Mucosa of gallbladder (tissue), 1 donor: Measurements from ENCODE around the gene FAIM. TPM values are rescaled to one million over a fixed set of nuclear protein-coding genes. Genes with fewer than 3 reads are reported as not detected.
"Not testable (repeated sequence)": the region's sequence is repeated elsewhere in the genome, so short reads cannot be mapped to it uniquely, and the experiment has no call there.

Experiments
- DNase-seq: peaks from one replicate; pipeline ENCODE4 v3.0.0-alpha.2; 2020; ENCODE audit warnings: low spot score
- total RNA-seq: library from RNA; stranded (reverse); gene quantifications from one replicate; pipeline ENCODE4 v1.2.1, GENCODE V29; 2021
- donor health status: DM: no; HTN: no; CAD: no.

The FAIM gene
- total RNA-seq, 1 donor from 2014 or later = 19.5 TPM

DNA sequence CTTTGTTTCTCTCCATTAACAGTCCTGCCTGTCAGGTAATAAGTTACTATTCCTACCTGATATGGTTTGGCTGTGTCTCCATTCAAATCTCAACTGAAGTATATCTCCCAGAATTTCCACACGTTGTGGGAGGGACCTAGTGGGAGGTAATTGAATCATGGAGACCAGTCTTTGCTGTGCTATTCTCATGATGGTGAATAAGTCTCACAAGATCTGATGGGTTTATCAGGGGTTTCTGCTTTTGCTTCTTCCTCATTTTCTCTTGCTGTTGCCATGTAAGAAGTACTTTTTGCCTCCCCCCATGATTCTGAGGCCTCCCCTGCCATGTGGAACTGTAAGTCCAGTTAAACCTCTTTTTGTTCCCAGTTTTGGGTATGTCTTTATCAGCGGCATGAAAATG, 6.9 kb upstream of the FAIM start:
- not testable (repeated sequence) for DNase-seq

DNA sequence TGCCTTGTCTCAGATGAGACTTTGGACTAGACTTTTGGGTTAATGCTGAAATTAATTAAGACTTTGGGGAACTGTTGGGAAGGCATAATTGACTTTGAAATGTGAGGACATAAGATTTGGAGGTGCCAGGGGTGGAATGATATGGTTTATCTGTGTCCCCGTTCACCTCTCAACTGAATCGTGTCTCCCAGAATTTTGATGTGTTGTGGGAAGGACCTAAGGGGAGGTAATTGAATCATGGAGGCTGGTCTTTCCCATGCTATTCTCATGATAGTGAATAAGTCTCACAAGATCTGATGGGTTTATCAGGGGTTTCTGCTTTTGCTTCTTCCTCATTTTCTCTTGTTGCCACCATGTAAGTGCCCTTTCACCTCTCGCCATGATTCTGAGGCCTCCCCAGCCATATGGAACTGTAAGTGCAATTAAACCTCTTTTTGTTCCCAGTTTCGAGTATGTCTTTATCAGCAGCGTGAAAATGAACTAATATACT, 4.4 kb upstream of the FAIM start:
- DNase-seq = not testable (repeated sequence)

DNA sequence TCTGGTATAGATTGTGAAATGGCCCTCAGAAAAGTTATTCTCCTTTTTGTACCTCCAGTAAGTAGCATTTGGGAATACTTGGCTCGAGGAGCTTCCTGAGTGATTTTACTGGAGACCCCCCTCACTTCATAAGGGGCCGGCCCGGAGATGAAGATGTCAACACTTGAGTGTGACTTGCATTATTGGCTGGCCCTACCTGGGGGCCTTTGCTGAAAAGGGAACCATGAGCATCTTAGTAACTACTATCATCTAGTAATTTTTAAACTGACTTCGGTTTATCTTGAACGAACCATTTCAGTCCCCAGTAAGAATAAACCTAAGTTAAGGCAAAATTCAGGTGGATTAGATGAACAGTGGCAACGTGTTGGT, 1.3 kb downstream of the FAIM start:
- DNase-seq = no peak

GRCh38 chr3:138615462-138615861, 6.9 kb downstream of the FAIM start:
- DNase-seq = no peak

DNA sequence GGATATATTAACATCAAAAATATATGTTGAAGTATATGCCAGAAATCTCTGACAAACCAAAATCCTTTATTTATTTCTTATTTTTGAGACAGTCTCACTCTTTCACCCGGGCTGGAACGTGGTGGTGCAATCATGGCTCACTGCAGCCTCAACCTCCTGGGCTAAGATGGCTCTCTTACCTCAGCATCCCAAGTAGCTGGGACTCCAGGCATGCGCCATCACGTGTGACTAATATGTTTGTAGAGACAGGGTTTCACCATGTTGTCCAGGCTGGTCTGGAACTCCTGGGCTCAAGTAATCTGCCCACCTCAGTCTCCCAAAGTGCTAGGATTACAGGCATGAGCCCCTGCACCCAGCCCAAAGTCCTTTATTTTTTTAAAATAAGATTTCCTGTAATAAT, 11.9 kb downstream of the FAIM start:
- no peak for DNase-seq

- no peak for DNase-seq
These were observed 15.9 kb downstream of the FAIM start for GRCh38 chr3:138624518-138624917.

GRCh38 chr3:138625707-138626365, 17.3 kb downstream of the FAIM start:
- no peak for DNase-seq

GRCh38 chr3:138629526-138629925, 21.0 kb downstream of the FAIM start:
- DNase-seq = no peak

DNA sequence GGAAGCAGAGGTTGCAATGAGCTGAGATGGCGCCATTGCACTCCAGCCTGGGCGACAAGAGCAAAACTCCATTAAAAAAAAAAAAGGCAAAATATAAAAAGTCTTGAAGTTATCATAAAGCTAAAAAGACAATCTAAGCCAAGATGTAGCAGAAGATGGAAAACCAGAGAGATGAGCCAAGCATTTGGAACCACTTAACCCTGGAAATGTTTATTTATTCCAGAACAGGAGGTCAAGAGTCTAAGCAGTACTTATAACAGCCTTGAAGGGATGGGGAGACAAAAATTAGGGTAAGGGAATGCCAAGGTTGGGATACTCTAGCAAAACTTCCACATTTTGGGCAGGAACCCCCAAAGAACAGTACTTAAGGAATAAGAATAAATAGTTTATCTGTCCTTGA, 30.1 kb downstream of the FAIM start:
- DNase-seq = no peak

GRCh38 chr3:138640537-138640936, 32.0 kb downstream of the FAIM start:
- DNase-seq = no peak

- no peak for DNase-seq
These were observed 33.8 kb downstream of the FAIM start for GRCh38 chr3:138642226-138642926.

DNA sequence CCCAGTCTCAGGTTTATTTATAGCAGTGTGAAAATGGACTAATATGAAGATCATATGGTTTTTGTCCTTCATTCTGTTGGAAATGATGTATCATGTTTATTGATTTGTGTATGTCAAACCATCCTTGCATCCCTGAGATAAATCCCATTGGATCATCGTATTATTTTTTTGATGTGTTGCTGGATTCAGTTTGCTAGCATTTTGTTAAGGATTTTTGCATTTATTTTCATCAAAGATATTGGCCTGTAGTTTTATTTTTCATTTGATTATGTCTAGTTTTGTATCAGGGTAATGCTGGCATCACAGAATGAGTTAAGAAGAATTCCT, 34.3 kb downstream of the FAIM start:
- no peak for DNase-seq

DNA sequence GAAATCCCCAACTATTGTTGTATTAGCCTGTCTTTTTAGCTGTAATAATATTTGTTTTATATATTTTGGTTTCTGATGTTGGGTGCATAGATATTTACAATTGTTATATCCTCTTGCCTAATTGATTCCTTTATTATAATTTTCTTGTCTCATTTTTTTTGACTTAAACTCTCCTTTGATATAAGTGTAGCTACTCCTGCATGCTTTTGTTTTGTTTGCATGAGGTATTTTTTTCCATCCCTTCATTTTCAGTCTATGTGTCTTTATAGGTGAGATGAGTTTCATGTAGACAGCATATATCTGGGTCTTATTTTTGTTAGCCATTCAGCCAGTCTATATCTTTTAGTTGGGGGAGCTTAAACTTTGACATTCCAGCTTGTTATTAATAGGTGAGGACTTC, 37.4 kb downstream of the FAIM start:
- no peak for DNase-seq

DNA sequence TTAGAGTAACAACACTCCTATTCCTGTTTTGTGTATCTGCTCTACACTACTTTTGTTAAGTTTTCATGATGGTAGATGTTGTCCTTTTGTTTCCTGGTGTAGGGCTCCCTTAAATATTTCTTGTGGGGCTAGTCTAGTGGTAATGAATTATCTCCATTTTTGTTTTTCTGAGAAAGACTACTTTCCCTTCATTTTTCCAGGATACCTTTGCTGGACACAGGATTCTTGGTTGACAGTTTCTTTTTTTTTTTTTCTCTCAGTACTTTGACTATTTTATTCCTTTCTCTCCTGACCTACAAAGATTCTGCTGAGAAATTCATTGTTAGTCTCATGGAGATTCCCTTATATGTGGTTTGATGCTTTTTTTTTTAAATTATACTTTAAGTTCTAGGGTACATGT, 37.9 kb downstream of the FAIM start:
- no peak for DNase-seq

DNA sequence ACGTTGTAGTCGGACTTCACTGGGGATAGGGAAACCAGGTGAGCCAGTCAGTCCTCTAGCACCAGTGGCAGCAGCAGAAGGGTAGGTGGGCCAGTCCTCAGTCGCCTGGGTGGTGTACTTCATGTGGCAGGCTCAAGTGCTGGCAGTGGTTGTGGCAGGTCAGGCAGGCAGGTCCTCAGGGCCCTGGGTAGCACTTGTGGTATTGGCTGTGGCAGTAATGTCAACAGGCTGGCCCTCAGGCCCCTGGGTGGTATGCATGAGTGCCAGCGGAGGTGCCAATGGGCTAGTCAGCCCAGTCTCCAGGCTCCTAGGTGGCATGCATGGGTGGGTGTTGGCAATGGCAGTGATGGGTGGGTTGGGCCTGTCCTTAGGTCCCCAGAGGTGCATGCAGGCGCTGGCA, 40.6 kb downstream of the FAIM start:
- DNase-seq = no peak

DNA sequence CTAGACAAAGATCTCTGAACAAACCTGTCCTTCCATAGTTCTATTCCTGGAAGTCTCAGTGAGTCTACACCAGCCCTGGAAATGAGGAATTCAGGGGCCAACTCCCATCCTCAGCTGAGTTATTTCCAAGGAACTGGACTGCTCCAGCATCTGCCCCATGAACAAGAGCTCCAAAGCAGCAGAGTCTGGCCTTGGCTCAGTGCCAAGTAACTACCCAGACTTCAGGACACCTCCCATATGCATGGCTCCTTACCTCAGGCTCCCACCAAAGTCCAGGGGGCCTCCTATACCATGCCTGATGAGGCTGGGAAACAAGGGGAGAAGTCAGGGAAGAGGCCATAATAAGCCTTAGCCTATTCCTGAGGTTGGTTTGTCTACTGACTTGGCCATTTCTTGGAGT, 45.0 kb downstream of the FAIM start:
- no peak for DNase-seq

DNA sequence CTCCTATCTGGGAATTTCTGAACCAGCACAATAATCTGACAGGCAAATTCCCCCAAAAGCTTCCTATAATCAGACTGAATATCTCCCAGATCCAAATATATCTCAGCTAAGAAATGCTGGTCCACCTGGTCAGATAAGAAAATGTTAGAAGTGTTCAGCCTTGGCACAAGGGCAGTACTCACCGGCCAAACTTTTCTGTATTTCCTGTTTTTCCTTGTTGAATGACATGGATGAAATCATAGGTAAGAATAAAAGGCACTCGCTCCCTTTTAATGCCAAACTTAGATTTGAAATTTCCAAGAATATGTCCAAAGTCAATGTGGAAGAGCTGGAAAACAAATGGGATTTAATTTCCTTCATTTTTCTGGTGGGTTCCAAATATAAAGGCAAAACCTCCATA, 48.9 kb downstream of the FAIM start:
- DNase-seq = no peak

DNA sequence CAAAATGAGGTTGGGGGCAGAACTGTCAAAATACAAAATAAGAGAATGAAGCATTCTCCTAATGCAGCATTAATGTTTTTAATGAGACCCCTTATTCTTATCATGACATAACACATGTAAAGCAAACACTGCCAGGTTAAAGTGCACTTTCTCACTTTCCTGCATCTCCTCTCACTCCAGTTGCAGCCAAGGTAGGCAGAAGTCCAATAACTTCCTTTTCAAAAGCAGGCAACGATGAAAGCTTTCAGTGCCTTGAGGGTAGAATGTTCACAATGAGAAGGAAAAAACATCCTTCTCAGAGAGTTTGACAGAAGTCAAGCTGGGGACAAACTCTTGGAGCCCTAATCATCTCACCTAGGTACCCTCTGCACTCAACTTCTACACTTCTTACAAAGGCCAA, 59.5 kb downstream of the FAIM start:
- DNase-seq = no peak

- DNase-seq = no peak
These were observed 61.8 kb downstream of the FAIM start for GRCh38 chr3:138670407-138670806.

DNA sequence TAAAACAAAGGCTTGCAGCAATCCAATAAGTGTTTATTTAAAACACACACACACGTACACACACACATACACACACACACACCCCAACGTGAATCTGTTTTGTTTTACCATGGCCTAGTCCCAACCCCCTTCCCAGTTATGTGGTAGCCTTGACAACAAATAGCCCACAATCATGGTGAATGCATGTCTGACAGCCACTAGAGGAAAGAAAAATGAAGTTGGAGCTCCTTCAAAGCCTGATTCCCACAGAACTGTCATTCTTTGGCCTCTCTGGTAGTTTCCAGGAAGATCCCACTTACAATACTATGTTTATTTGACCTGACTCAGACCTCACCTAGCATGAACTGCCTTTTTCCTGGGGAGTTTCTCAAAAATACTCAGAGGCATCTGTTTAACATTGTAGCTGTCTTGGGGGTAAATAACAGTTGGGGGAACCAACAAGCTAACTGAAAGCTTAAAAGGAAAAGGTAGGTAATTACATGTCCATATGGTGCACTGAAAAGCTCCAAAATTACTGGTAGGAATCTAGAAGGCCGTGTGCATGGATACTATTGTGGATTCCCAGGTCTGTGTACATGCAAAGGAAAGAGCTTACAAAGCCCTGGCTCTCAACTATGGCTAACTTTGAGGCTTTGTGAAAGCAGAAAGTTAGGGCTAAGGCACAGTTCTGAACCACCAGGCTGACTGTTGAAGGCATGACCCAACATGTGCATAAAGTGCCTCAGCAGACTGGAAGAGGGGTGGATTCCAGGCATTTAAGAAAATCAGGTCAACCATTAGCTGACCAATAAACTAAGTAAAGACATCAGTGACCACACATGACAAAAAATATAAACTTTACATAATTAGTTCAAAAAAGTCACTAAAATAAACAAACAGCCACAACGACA, 65.3 kb downstream of the FAIM start:
- DNase-seq = no peak

GRCh38 chr3:138675393-138675792, 66.8 kb downstream of the FAIM start:
- no peak for DNase-seq

- no peak for DNase-seq
These were observed 69.5 kb downstream of the FAIM start for GRCh38 chr3:138678086-138678485.

DNA sequence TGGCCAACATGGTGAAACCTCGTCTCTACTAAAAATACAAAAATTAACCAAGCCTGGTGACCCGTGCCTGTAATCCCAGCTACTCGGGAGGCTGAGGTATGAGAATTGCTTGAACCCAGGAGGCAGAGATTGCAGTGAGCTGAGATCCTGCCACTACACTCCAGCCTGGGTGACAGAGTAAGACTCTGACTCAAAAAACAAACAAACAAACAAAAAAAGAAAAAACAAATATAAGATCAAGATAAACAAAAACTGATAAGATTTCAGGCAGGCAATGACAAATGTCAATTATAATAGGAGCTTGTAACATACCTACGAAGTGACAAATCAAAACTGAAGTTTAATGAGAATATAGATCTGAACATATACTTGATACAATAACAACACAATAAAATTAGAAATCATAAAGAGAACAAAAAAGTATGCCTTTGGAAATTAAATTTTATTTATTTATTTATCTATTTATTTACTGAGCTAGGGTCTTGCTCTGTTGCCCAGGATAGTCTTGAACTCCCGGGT, 70.4 kb downstream of the FAIM start:
- no peak for DNase-seq
